ENCODE data around the gene OLFML3. TPM values are rescaled to one million over a fixed set of nuclear protein-coding genes. Genes with fewer than 3 reads are reported as not detected.

The OLFML3 gene
- total RNA-seq, 3 donors from 2014 or later (not counting 1 experiment from before 2014, with no cell fraction given) = 0.16 TPM; not detected in 2

GRCh38 chr1:113983391-113983790 is 4.1 kb downstream of the OLFML3 start:
- Mint-ChIP-seq H3K36me3 (no peaks in the 10 kb centered on the region), H3K9me3 (no peaks in the 10 kb centered on the region), H3K4me3 (no peak overlapping the region), H3K27ac (no peak overlapping the region), H3K27me3 (ENCODE audit: low read depth in 2 of 2) (no peaks in the 10 kb centered on the region), H3K4me1 (peaks cover 13 to 32% of the 10 kb centered on the region in 2 donors)
- DNase-seq = no peak
- intact Hi-C loops (cut with micrococcal nuclease) = no loop called here
- H3K27ac ChIP-seq (ENCODE audit: low read length) = no peak overlapping the region
- no peak for ATAC-seq
- H3K4me3 ChIP-seq (ENCODE audit: low read length) = no peak overlapping the region
- H3K36me3 ChIP-seq (ENCODE audit: control insufficient read depth, insufficient read depth, low read length) = no peaks in the 10 kb centered on the region
- no peak for TF ChIP-seq CTCF (IDR thresholded peaks at IDR 0.05)
- no peaks in the 10 kb centered on the region for H3K27me3 ChIP-seq (ENCODE audit: control insufficient read depth, insufficient read depth, low read length)
- WGBS (ENCODE audit: insufficient coverage) = 52% methylated on average over 8 of the region's 8 CpGs
- no peaks in the 10 kb centered on the region for H3K9me3 ChIP-seq (ENCODE audit: control insufficient read depth, insufficient read depth, low read length)
- H3K4me1 ChIP-seq (ENCODE audit: control insufficient read depth, insufficient read depth, low read length) = peaks cover 17% of the 10 kb centered on the region

- Mint-ChIP-seq H3K36me3 (no peaks in the 10 kb centered on the region), H3K27me3 (ENCODE audit: low read depth in 2 of 2) (no peaks in the 10 kb centered on the region), H3K27ac (no peak overlapping the region), H3K4me1 (peaks cover 9 to 28% of the 10 kb centered on the region in 2 donors), H3K4me3 (no peak overlapping the region), H3K9me3 (no peaks in the 10 kb centered on the region)
- DNase-seq (no peak), ATAC-seq (no peak)
- no peak overlapping the region for H3K4me3 ChIP-seq (ENCODE audit: low read length)
- no peak for TF ChIP-seq CTCF (IDR thresholded peaks at IDR 0.05)
- H3K4me1 ChIP-seq (ENCODE audit: control insufficient read depth, insufficient read depth, low read length) = peaks cover 15% of the 10 kb centered on the region
- no peaks in the 10 kb centered on the region for H3K36me3 ChIP-seq (ENCODE audit: control insufficient read depth, insufficient read depth, low read length)
- intact Hi-C loops (cut with micrococcal nuclease) = no loop called here
- WGBS (ENCODE audit: insufficient coverage) = 90% methylated on average over 7 of the region's 7 CpGs
- H3K27me3 ChIP-seq (ENCODE audit: control insufficient read depth, insufficient read depth, low read length) = no peaks in the 10 kb centered on the region
- H3K27ac ChIP-seq (ENCODE audit: low read length) = no peak overlapping the region
- no peaks in the 10 kb centered on the region for H3K9me3 ChIP-seq (ENCODE audit: control insufficient read depth, insufficient read depth, low read length)
Measured at GRCh38 chr1:113983826-113984225, 4.6 kb downstream of the OLFML3 start.

- ATAC-seq = no peak
- Mint-ChIP-seq H3K4me3 (no peak overlapping the region), H3K9me3 (no peaks in the 10 kb centered on the region), H3K27ac (no peak overlapping the region), H3K36me3 (no peaks in the 10 kb centered on the region), H3K27me3 (ENCODE audit: low read depth in 2 of 2) (no peaks in the 10 kb centered on the region), H3K4me1 (peaks cover 5 to 22% of the 10 kb centered on the region in 2 donors)
- 47% methylated on average over 4 of the region's 4 CpGs for WGBS (ENCODE audit: insufficient coverage)
- DNase-seq = no peak
- Histone ChIP-seq H3K36me3 (ENCODE audit: control insufficient read depth, insufficient read depth, low read length) (no peaks in the 10 kb centered on the region), H3K27ac (ENCODE audit: low read length) (no peak overlapping the region), H3K9me3 (ENCODE audit: control insufficient read depth, insufficient read depth, low read length) (no peaks in the 10 kb centered on the region), H3K4me3 (ENCODE audit: low read length) (no peak overlapping the region), H3K27me3 (ENCODE audit: control insufficient read depth, insufficient read depth, low read length) (no peaks in the 10 kb centered on the region), H3K4me1 (ENCODE audit: control insufficient read depth, insufficient read depth, low read length) (peaks cover 9% of the 10 kb centered on the region)
- intact Hi-C loops (cut with micrococcal nuclease) = no loop called here
- no peak for TF ChIP-seq CTCF (IDR thresholded peaks at IDR 0.05)
Measured at GRCh38 chr1:113984710-113985109, 5.4 kb downstream of the OLFML3 start.

- DNase-seq (no peak), ATAC-seq (no peak)
- H3K27ac ChIP-seq (ENCODE audit: low read length) = no peak overlapping the region
- peaks cover 0 to 18% of the 10 kb centered on the region in 2 donors for H3K4me1 Mint-ChIP-seq
- H3K27me3 Mint-ChIP-seq (ENCODE audit: low read depth in 2 of 2) = no peaks in the 10 kb centered on the region
- no peak overlapping the region for H3K4me3 Mint-ChIP-seq
- intact Hi-C loops (cut with micrococcal nuclease) = no loop called here
- no peak overlapping the region for H3K27ac Mint-ChIP-seq
- no peaks in the 10 kb centered on the region for H3K9me3 ChIP-seq (ENCODE audit: control insufficient read depth, insufficient read depth, low read length)
- H3K9me3 Mint-ChIP-seq = no peaks in the 10 kb centered on the region
- no peaks in the 10 kb centered on the region for H3K36me3 Mint-ChIP-seq
- WGBS (ENCODE audit: insufficient coverage) = 74% methylated on average over 5 of the region's 6 CpGs
- H3K27me3 ChIP-seq (ENCODE audit: control insufficient read depth, insufficient read depth, low read length) = no peaks in the 10 kb centered on the region
- H3K36me3 ChIP-seq (ENCODE audit: control insufficient read depth, insufficient read depth, low read length) = no peaks in the 10 kb centered on the region
- no peak for TF ChIP-seq CTCF (IDR thresholded peaks at IDR 0.05)
- no peak overlapping the region for H3K4me3 ChIP-seq (ENCODE audit: low read length)
- H3K4me1 ChIP-seq (ENCODE audit: control insufficient read depth, insufficient read depth, low read length) = peaks cover 9% of the 10 kb centered on the region
Measured at GRCh38 chr1:113986802-113987201, 7.5 kb downstream of the OLFML3 start.

Measured in natural killer cell (primary cell).